Keratinocyte (primary cell): ENCODE results near the gene CCDC122.

Experiments
- CTCF ChIP-seq, 3 experiments: IDR thresholded peaks in 1 of 3; conservative IDR thresholded peaks in 1 of 3; optimal IDR thresholded peaks in 1 of 3; 2 replicates in 2 of 3; 3 replicates in 1 of 3; pipeline versions ENCODE3 to v1.5.1; 2011; ENCODE audit warnings: low read length in 3 of 3, mild to moderate bottlenecking in 3 of 3, moderate library complexity in 2 of 3, control low read depth in 1 of 3, inconsistent platforms in 1 of 3; ENCODE audit not compliant: insufficient read depth in 2 of 3; ENCODE audit errors: extremely low read depth in 1 of 3
- EZH2 ChIP-seq: IDR thresholded peaks from one replicate; pipeline ENCODE4 v1.6.1; 2012; ENCODE audit warnings: inconsistent platforms, mild to moderate bottlenecking, low read length, moderate library complexity

GRCh38 chr13:43878892-43879754 lies at the start of gene CCDC122:
- TF ChIP-seq CTCF (optimal IDR thresholded peaks at IDR 0.05 in 1 of 3, IDR thresholded peaks at IDR 0.05 in 1 of 3, conservative IDR thresholded peaks at IDR 0.05 in 1 of 3; ENCODE audit: extremely low read depth in 1 of 3, insufficient read depth in 2 of 3, low read length in 3 of 3) (no peak), EZH2 (no peak)
